Body of pancreas (tissue), 4 donors: ENCODE measurements around the gene C2orf49. TPM values are rescaled to one million over a fixed set of nuclear protein-coding genes. Genes with fewer than 3 reads are reported as not detected.

Experiments used
- ATAC-seq: fragments of 150-250 bp; one replicate; pipeline ENCODE4 v1.9.1; 2016
- DNase-seq, 4 donors: peaks; one replicate each; pipeline ENCODE4 v3.0.0-alpha.2; 2019
- H3K27ac ChIP-seq, 4 donors: fragments of 200-600 bp; sonication (generic); 1 replicate in 3 of 4; 2 replicates in 1 of 4; pipeline versions ENCODE4 v1.5.1 to v1.6.1; 2016 to 2019; ENCODE audit warnings: mild to moderate bottlenecking in 1 of 4, mixed read lengths in 1 of 4, moderate library complexity in 1 of 4
- H3K27me3 ChIP-seq, 2 donors: fragments of 200-600 bp; sonication (generic); one replicate each; pipeline ENCODE4 v1.6.0; 2016; ENCODE audit warnings: mild to moderate bottlenecking in 1 of 2
- H3K36me3 ChIP-seq, 2 donors: fragments of 200-600 bp; sonication (generic); replicated peaks in 1 of 2; 2 replicates each; pipeline ENCODE4 v1.5.1; 2016; ENCODE audit warnings: low read depth in 2 of 2; ENCODE audit not compliant: insufficient read depth in 1 of 2
- H3K4me1 ChIP-seq: fragments of 200-600 bp; sonication (generic); one replicate; pipeline ENCODE4 v1.6.0; 2016
- H3K4me3 ChIP-seq, 2 donors: fragments of 200-600 bp; sonication (generic); 1 replicate in 1 of 2; 2 replicates in 1 of 2; pipeline ENCODE4 v1.5.1; 2016 to 2019
- H3K9me3 ChIP-seq, 3 donors: fragments of 200-600 bp; sonication (generic); 1 replicate in 2 of 3; 2 replicates in 1 of 3; pipeline ENCODE4 v1.5.1; 2016
- POLR2A ChIP-seq, 3 donors: fragments of 450-650 bp; IDR thresholded peaks; one replicate each; pipeline ENCODE4 v1.6.1; 2016; ENCODE audit warnings: antibody characterized with exemption in 3 of 3, mild to moderate bottlenecking in 2 of 3
- WGBS, 2 donors: methylation state at CpG; one replicate each; pipeline ENCODE4 v1.1.5; 2017; 5-methylcytosine and 5-hydroxymethylcytosine counted together
- intact Hi-C: fragments of 100-400 bp; cut with DNase I; formaldehyde crosslinking; loops from one replicate; pipeline ENCODE4 v1.15.1; 2023
- total RNA-seq, 2 donors: library from RNA; depleted of rRNA; stranded (reverse); fragments of >200 nt; gene quantifications; one replicate each; pipeline ENCODE4 v1.1.0, GENCODE V29; 2016
- TF ChIP-seq, protein P1 (sequence below), 7 experiments: fragments of 450-650 bp in 4 of 7; fragments of 200-600 bp in 3 of 7; sonication (generic) in 3 of 7; IDR thresholded peaks; one replicate each; pipeline ENCODE4 v1.5.1; 2016 to 2019; ENCODE audit warnings: antibody characterized with exemption in 7 of 7

Gene C2orf49
- total RNA-seq, 2 donors from 2014 or later, result 7.9 to 15.3 TPM

DNA sequence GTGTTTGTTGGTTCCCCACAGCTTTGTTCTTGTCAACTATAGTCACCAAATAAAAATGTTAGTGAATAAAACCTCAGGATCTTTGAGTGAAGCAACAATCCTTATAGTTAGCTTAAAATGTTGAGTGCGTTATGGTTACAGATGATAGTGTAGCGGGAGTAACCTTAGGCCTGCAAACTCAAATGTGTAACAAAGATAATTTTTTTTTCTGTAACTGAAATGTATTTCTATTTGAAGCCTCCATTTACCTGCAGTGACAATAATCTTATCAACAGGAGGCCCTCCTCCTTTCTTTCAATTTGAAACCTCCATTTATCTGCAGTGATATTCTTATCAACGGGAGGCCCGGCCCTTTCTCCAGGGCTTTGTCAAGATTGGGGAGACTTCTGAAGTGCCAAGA is 3.1 kb upstream of the C2orf49 start:
- Histone ChIP-seq H3K4me3 (no peak overlapping the region), H3K4me1 (peaks cover 31% of the 10 kb centered on the region), H3K27me3 (no peaks in the 10 kb centered on the region), H3K9me3 (no peaks in the 10 kb centered on the region), H3K27ac (no peak overlapping the region), H3K36me3 (no peaks in the 10 kb centered on the region)
- intact Hi-C loops, result no loop called here
- ATAC-seq (no peak), DNase-seq (no peak)
- 65 to 71% methylated on average over 4 of the region's 4 CpGs for WGBS, 2 donors
- TF ChIP-seq, protein P1, sequence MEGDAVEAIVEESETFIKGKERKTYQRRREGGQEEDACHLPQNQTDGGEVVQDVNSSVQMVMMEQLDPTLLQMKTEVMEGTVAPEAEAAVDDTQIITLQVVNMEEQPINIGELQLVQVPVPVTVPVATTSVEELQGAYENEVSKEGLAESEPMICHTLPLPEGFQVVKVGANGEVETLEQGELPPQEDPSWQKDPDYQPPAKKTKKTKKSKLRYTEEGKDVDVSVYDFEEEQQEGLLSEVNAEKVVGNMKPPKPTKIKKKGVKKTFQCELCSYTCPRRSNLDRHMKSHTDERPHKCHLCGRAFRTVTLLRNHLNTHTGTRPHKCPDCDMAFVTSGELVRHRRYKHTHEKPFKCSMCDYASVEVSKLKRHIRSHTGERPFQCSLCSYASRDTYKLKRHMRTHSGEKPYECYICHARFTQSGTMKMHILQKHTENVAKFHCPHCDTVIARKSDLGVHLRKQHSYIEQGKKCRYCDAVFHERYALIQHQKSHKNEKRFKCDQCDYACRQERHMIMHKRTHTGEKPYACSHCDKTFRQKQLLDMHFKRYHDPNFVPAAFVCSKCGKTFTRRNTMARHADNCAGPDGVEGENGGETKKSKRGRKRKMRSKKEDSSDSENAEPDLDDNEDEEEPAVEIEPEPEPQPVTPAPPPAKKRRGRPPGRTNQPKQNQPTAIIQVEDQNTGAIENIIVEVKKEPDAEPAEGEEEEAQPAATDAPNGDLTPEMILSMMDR (IDR thresholded peaks at IDR 0.05), result no peak
- TF ChIP-seq POLR2A (IDR thresholded peaks at IDR 0.05), result no peak

- DNase-seq, result no peak
- WGBS, 2 donors, result 95 to 98% methylated on average over 2 of the region's 2 CpGs
- Histone ChIP-seq H3K9me3 (no peaks in the 10 kb centered on the region), H3K4me1 (peaks cover 28% of the 10 kb centered on the region), H3K27ac (no peak overlapping the region), H3K27me3 (no peaks in the 10 kb centered on the region), H3K4me3 (no peak overlapping the region), H3K36me3 (no peaks in the 10 kb centered on the region)
- TF ChIP-seq POLR2A (IDR thresholded peaks at IDR 0.05), result no peak
- TF ChIP-seq, protein P1 (IDR thresholded peaks at IDR 0.05), result no peak
- intact Hi-C loops, result no loop called here
- no peak for ATAC-seq
Observed at GRCh38 chr2:105335469-105335868, 1.9 kb upstream of the C2orf49 start.

DNA sequence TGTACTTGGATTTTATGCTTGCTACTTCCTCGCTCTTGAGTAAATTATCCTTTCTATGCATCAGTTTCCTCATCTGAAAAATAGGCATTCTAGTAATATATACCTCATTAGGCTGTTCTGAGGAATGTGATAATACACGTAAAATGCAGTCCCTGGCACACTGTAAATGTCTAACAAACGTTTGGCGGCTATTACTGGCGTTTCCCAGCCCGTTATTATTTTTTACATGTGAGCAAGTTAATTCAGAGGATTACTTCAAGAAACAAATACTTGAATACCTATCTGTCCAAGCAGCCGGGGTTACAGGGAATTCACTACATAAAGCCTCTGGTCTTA is 586 bp upstream of the C2orf49 start:
- H3K4me1 ChIP-seq, result peaks cover 25% of the 10 kb centered on the region
- DNase-seq, result no peak
- peak overlapping the region; percentile 88 to 94 for H3K4me3 ChIP-seq
- TF ChIP-seq, protein P1 (IDR thresholded peaks at IDR 0.05), result no peak
- TF ChIP-seq POLR2A (IDR thresholded peaks at IDR 0.05), result no peak
- no peak for ATAC-seq
- intact Hi-C loops, result no loop called here
- peak overlapping the region; percentile 78 to 95 (median 88) for H3K27ac ChIP-seq
- WGBS, 2 donors, result 3% methylated on average over 7 of the region's 7 CpGs
- peaks cover 0 to 4% of the 10 kb centered on the region in 2 donors for H3K36me3 ChIP-seq
- no peaks in the 10 kb centered on the region for H3K9me3 ChIP-seq
- no peaks in the 10 kb centered on the region for H3K27me3 ChIP-seq

GRCh38 chr2:105338020-105338385 is 663 bp downstream of the C2orf49 start:
- TF ChIP-seq, protein P1 (IDR thresholded peaks at IDR 0.05), result no peak
- no peak for TF ChIP-seq POLR2A (IDR thresholded peaks at IDR 0.05)
- peak overlapping the region; percentile 88 to 94 for H3K4me3 ChIP-seq
- no peak for ATAC-seq

DNA sequence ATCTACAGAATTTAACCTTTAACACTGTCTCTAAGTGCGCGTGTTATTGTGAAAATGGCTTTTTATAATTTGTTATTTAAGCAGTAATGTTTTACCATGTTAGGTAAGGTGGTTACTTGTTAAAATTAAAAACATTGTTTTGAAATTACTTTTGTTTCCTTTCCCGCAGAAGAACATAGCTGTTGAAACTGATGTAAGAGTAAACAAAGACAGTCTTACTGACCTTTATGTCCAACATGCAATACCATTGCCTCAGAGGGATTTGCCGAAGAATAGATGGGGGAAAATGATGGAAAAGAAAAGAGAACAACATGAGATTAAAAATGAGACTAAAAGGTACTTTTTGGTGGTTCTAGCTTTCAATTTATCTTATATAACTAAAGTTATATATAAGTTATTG is 2.1 kb downstream of the C2orf49 start:
- Histone ChIP-seq H3K36me3 (peaks cover 5 to 13% of the 10 kb centered on the region in 2 donors), H3K4me3 (no peak overlapping the region), H3K27me3 (no peaks in the 10 kb centered on the region), H3K4me1 (peaks cover 25% of the 10 kb centered on the region), H3K9me3 (no peaks in the 10 kb centered on the region), H3K27ac (no peak overlapping the region)
- intact Hi-C loops, result no loop called here
- no peak for DNase-seq
- 67 to 70% methylated on average over 4 of the region's 4 CpGs for whole genome bisulfite sequencing, 2 donors
- ATAC-seq, result no peak
- TF ChIP-seq, protein P1 (IDR thresholded peaks at IDR 0.05), result no peak
- no peak for TF ChIP-seq POLR2A (IDR thresholded peaks at IDR 0.05)

More at GRCh38 chr2:105338020-105338385, 663 bp downstream of the C2orf49 start:
- Histone ChIP-seq H3K27me3 (no peaks in the 10 kb centered on the region), H3K4me1 (peaks cover 25% of the 10 kb centered on the region), H3K36me3 (peaks cover 3 to 6% of the 10 kb centered on the region in 2 donors), H3K27ac (peak overlapping the region in 3 of 4 donors; percentile 78 to 95 (median 94)), H3K9me3 (no peaks in the 10 kb centered on the region)
- WGBS, 2 donors, result 5 to 6% methylated on average over 5 of the region's 5 CpGs
- intact Hi-C loops, result no loop called here
- no peak for DNase-seq
